Right lobe of liver (tissue), 4 donors: Measurements from ENCODE around the gene BPTF.

Experiments
- CTCF ChIP-seq, 4 donors: fragments of 200-600 bp in 3 of 4; fragments of 450-650 bp in 1 of 4; IDR thresholded peaks; one replicate each; pipeline versions ENCODE4 v1.5.1 to v1.8.0; 2016 to 2022; ENCODE audit warnings: antibody characterized with exemption in 4 of 4, mild to moderate bottlenecking in 2 of 4
- POLR2A ChIP-seq: fragments of 450-650 bp; IDR thresholded peaks from one replicate; pipeline ENCODE4 v1.6.1; 2017; ENCODE audit warnings: antibody characterized with exemption, mild to moderate bottlenecking
- donor health status: DM: no; HTN: no; CAD: no.
- donor health status: DM: no; HTN: no; CAD: no.
- donor health status: DM: no; HTN: yes; CAD: no.

- no peak for TF ChIP-seq CTCF (IDR thresholded peaks at IDR 0.05)
- no peak for TF ChIP-seq POLR2A
These were observed 105.9 kb downstream of the BPTF start for GRCh38 chr17:67931227-67931626.
